ENCODE results near the gene STK40.

STK40 gene

DNA sequence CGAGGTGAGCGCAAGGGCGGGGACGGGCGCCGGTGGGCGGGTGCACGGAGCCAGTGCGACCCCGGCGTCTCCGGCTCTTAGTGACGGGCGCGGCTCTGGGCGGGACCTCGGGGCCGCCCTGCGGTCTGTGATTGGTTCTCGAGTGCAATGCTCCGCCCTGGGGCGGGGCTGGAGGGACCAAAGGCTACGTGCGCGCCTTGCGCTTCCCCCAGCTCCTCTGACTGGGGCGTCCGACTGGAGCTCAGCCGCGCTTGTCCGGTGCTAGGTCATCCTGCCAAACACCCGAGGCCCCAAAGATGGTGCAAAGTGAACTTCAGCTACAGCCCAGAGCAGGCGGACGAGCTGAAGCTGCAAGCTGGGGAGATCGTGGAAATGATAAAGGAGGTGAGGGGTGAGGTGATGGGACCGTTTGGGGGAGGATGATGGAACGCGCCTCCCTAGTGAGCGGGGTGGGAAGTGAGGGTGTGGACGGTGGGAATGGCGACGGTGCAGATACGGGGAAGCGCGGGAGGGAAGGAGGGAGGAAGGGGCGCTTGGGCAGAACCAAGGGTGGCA lies 78.7 kb downstream of the STK40 start:
- DNase-seq: peak; percentile 88

DNA sequence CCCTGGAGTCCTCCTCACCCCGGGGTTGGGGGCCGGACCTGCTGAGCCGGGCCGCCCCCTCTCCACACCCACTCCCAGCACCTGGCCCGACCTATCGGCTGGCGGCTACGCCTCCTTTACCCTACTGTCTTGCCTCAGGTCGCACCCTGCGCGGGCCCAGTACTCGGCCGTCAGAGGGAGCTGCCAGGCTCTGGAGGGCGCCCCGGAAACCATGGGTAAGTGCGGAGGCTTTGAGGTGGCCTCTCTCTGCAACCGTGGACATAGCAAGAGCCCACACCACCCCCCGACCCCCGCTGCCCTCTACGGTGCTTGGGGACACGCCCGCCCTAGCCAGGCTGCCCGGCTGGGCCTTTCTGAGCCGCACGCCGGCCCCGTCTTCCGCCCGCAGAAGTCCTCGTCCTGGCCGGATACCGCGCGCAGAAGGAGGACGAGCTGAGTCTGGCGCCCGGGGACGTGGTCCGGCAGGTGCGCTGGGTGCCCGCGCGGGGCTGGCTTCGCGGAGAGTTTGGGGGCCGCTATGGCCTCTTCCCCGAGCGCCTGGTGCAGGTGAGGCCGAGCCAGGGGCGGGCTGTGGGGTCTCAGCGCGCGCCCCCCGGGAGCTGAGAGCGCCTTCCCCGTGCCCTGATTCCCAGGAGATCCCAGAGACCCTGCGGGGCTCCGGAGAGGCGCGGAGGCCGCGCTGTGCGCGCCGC lies 79.4 kb downstream of the STK40 start, which contains the start of gene SH3D21:
Gene SH3D21, plus strand, starts transcription at position 159 of the 692 bp plus-strand sequence. Its CDS starts 53 bp downstream, at position 212.
- no peak for DNase-seq

- no peak for DNase-seq
Measured at GRCh38 chr1:36305915-36306209, 79.9 kb downstream of the STK40 start.

DNA sequence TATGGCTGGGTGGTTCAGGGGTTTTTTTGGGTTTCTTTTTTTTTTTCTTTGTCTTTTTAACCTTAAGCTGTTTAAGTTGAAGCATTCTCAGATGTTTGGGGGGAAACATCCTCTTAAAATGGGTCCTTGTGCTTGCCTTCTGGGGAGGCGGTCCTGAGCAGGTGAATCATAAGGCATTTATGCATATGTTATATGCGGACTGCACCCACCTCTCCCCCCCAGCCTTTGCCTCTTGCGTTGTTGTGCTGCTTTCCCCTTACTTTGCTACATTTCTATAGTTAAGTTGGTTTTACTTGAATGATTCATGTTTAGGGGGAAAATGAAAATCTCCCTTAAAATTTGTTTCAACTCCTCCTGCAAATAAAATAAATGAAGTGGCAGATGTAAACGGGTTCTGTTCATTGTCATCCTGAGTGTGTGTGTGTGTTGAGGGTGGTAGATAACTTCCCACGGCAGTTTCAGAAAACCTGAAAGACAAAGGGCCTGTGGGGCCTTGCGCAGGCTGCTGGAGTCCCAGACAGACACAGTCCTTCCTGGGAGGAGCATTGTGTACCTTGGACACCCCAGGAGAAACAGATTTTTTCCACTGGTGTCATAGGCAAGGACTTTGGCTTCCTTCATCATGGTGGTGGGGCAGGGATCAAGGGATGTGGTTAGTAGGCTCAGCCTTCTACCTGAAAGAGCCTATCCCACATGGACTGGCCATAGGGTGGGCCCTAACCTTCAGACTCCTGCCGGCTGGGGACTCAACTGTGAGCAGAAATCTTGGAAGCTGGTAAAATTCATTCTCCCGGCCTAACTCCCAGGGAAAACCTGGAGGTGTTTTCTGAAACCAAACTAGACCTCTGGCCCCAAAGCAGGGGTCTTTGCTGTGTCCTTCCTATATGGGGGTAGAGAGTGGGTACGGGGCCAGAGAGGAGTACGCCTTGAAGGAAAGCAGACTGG lies 80.5 kb downstream of the STK40 start:
- no peak for DNase-seq

DNA sequence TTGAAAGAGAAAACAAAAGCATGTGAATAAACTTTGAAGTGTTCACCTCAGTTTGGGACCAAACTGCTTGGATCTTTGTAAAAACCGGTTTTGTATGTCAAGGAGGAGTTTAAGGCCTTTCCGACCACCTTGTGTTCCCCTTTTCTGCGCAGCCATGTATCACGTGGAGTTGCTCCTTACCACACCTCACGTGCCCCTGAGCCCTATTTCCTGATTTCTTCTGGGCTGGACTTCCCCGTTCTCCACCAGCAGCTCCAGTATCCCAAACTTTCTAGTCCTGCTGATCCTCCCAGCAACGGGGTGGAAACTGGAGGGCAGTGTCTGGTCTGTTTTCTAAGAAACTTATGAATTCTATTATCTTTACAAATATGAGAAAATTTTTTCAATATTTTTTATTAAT lies 81.2 kb downstream of the STK40 start:
- DNase-seq: no peak

- DNase-seq: no peak
Measured at GRCh38 chr1:36303650-36304360, 81.9 kb downstream of the STK40 start.

DNA sequence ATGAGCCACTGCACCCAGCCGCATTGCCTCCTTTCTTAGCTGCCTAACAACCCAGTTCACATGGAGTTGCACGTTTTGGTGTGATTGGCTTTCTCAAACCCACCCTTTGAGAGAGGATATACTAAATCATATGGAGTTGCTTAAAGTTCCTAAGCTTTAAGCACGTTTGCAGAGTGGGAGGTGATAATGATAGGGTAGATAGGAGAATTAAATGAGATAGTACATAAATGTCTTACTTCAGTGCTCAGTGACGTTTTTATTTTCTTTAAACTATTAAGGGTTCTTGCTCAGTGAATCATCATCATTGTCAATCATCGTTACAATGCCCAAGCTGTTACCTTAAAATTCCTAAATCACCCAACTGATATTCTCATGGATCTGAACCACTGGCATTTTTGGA lies 82.5 kb downstream of the STK40 start:
- DNase-seq: no peak

DNA sequence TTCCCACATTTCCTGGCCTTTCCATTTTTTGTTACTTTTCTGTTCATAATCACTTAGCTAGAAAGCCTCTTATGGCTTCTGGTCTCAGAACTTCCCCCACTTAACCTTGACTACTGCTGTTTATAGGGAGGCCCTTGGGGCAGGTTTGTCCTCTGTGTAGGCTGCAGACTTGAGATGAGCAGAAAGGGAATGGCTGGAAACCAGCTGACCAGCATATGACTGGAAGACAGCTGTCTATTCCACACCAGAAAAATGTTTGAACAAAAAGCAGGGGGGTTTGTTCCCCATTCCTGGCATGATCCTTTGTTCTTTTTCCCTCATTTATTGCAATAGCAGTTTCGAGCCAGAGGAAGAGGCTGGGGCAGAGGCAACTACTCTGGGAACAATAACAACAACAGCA lies 84.5 kb downstream of the STK40 start:
- DNase-seq: no peak

DNA sequence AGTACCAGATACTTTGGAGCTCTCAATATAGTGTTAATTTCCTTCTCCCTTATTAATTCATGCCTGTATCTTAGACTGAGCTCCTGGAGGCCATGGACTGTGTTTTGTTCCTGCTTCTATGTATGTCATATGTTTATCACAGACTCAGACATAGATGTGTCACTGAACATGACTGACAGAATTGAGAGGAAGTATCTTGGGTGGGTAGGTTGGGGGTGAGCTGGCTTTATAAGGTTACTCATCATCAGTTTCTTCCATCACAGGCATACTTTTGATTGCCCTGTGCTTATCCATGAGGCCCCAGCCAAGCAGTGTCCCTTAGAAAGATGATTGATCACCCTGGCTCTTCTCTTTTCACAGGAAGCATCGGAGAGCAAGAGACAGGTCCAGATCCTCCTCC lies 85.2 kb downstream of the STK40 start:
- no peak for DNase-seq

GRCh38 chr1:36298640-36299039 lies 87.1 kb downstream of the STK40 start:
- DNase-seq: no peak

GRCh38 chr1:36297062-36297461 lies 88.7 kb downstream of the STK40 start:
- no peak for DNase-seq

GRCh38 chr1:36295390-36295789 lies 90.3 kb downstream of the STK40 start:
- no peak for DNase-seq

Data from NCI-H1048 (cell line).